ENCODE measurements around the gene DOCK9. TPM values are rescaled to one million over a fixed set of nuclear protein-coding genes. Genes with fewer than 3 reads are reported as not detected.
A peak's percentile ranks its signal among the peaks of the same experiment; 100 is the strongest.

DOCK9 gene
- total RNA-seq, 6 experiments from 2014 or later, result 21.8 to 30.5 (median 25.5) TPM

DNA sequence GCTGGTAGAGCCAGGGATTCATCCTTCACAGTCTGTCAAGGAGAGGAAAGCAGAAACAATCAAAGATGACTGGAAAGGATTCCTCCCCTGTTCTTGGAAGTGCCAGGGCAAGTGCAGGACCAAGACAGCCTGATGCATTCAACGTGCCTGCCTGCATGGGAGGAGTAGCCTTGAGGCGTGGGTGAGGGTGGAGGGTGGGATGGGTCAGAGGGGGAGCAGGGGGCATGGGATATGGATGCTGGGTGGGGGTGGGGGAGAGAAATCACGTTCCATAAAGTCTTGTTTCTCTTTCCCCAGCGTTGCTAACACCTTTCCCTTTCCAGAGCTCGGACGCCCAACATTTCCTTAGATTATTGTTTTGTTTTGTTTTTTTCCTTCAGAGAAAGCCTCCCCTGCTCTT lies 117.4 kb downstream of the DOCK9 start:
- no peaks in the 10 kb centered on the region for H3K27me3 Mint-ChIP-seq (ENCODE audit: insufficient read depth)
- no peaks in the 10 kb centered on the region for H3K9me3 Mint-ChIP-seq
- peaks cover 26% of the 10 kb centered on the region for H3K36me3 Mint-ChIP-seq (ENCODE audit: low read depth)
- no peaks in the 10 kb centered on the region for H3K4me1 Mint-ChIP-seq (ENCODE audit: low read depth)
- TF ChIP-seq CTCF (IDR thresholded peaks at IDR 0.05), result no peak
- H3K27ac Mint-ChIP-seq, result no peak overlapping the region
- H3K4me3 Mint-ChIP-seq, result no peak overlapping the region
- no peak for DNase-seq

DNA sequence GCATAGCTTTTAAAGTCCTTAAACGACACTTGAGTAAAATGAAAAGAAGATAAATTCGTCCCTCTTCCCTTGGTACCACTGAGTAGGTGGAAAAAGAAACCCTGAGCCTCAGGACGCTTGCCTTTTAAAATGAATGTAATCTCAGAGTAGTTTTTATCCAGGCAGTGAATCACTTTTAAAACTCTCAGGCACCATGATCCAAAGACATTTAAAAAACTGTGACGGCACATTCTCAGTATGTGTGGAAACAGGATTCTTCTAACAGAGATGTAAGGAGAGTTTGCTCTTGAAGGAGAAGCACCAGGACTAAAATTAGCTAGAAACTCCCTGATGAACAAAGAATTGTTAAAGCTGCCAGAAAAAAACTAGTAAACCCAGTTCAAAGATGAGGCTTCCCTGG lies 119.7 kb downstream of the DOCK9 start:
- H3K9me3 Mint-ChIP-seq, result no peaks in the 10 kb centered on the region
- peaks cover 10% of the 10 kb centered on the region for H3K4me1 Mint-ChIP-seq (ENCODE audit: low read depth)
- no peak for TF ChIP-seq CTCF (IDR thresholded peaks at IDR 0.05)
- no peak overlapping the region for H3K4me3 Mint-ChIP-seq
- no peak for DNase-seq
- H3K36me3 Mint-ChIP-seq (ENCODE audit: low read depth), result peaks cover 26% of the 10 kb centered on the region
- no peaks in the 10 kb centered on the region for H3K27me3 Mint-ChIP-seq (ENCODE audit: insufficient read depth)
- no peak overlapping the region for H3K27ac Mint-ChIP-seq

DNA sequence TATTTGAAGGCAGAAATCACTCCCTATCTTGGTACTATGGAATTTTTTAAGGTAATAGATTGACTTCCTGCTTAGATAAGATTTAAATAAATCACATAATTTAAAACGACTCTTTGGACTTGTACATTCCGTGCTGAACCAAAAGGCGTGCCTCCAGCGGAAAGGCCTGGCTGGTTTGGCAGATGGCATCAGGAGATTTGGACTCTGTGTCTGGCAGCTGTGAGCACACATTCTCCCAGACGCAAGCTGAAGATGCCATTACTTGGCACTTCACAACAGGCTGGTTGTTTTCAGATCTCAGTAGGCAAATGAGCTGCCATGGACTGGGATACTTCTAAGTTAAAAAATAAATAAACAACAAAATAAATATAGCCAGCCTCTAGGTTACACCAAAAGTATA lies 120.9 kb downstream of the DOCK9 start:
- peaks cover 11% of the 10 kb centered on the region for H3K4me1 Mint-ChIP-seq (ENCODE audit: low read depth)
- TF ChIP-seq CTCF (IDR thresholded peaks at IDR 0.05), result no peak
- no peak overlapping the region for H3K4me3 Mint-ChIP-seq
- H3K9me3 Mint-ChIP-seq, result no peaks in the 10 kb centered on the region
- H3K27me3 Mint-ChIP-seq (ENCODE audit: insufficient read depth), result no peaks in the 10 kb centered on the region
- H3K27ac Mint-ChIP-seq, result no peak overlapping the region
- H3K36me3 Mint-ChIP-seq (ENCODE audit: low read depth), result peaks cover 18% of the 10 kb centered on the region
- no peak for DNase-seq

DNA sequence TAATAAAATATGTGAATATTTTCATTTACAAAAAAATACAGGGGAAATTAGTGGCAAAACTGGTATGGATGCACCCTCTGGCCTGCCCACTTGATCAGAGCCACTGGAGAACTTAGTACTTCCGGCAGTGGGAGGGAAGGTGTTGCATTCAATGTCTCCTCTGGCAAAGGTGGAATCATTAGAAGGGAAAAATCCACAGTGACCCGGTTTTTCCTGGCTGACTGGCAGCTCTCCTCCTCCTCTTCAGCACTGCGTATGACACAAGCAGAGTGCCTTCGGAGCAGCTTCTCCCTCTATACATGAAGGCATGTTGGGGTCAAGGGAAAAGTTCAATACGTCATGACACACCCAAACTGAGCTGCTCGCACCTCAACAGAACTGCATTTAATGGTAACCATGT lies 123.4 kb downstream of the DOCK9 start:
- Mint-ChIP-seq H3K27me3 (ENCODE audit: insufficient read depth) (no peaks in the 10 kb centered on the region), H3K36me3 (ENCODE audit: low read depth) (0 out of 2 replicates have a peak, but pooled peaks cover 2% of the 10 kb centered on the region), H3K4me1 (ENCODE audit: low read depth) (peaks cover 11% of the 10 kb centered on the region), H3K9me3 (no peaks in the 10 kb centered on the region), H3K4me3 (no peak overlapping the region), H3K27ac (no peak overlapping the region)
- no peak for DNase-seq
- TF ChIP-seq CTCF (IDR thresholded peaks at IDR 0.05), result no peak

DNA sequence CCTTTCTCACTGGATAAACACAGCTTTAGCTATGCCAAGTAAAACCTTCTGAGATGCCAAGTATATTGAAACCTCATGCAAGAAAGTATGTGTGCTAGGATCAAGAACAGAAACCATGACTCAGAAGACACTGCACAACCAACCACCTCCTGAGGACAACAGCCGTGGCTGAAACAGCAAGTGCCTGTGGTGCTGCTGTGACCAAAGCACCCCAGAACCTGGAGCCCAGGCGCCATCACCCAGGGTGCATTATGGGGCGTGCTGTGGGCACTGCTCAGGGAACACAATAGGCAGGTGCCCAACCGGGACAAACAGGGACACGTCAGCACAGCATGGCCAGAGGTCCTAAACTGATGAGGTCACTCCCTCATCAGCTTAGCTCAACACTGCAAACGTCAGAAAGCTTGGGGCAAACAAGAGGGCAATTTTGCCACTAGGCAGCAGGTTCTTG lies 124.1 kb downstream of the DOCK9 start:
- Mint-ChIP-seq H3K4me1 (ENCODE audit: low read depth) (peaks cover 11% of the 10 kb centered on the region), H3K9me3 (no peaks in the 10 kb centered on the region), H3K27me3 (ENCODE audit: insufficient read depth) (no peaks in the 10 kb centered on the region), H3K27ac (peak overlapping the region; percentile 64), H3K4me3 (peak overlapping the region; percentile 57; the same call in 1 of the 2 replicates), H3K36me3 (ENCODE audit: low read depth) (no peaks in the 10 kb centered on the region)
- TF ChIP-seq CTCF (IDR thresholded peaks at IDR 0.05), result no peak
- DNase-seq, result peak; percentile 53

DNA sequence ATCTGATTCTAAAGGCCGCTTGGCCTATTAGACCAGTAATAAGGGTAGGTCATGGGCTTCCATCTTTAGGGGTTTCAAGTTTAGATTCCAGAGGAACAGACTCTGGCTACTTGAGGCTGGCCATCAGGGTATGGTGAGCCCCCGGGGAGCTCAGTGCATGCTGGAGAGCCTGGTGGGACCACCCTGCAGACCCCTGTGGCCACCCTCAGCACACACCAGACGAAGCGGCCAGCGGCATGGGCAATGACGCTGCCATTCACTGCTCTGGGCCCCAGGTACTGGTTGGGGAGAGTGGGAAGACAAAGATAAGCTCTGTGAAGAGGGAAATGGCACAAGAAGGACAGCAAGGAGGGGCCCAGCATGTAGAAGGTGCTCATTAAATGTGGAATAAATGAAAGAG lies 126.6 kb downstream of the DOCK9 start:
- Mint-ChIP-seq H3K4me3 (no peak overlapping the region), H3K36me3 (ENCODE audit: low read depth) (no peaks in the 10 kb centered on the region), H3K27me3 (ENCODE audit: insufficient read depth) (no peaks in the 10 kb centered on the region)

More for the DNA sequence above, 126.6 kb downstream of the DOCK9 start:
- DNase-seq, result no peak
- H3K9me3 Mint-ChIP-seq, result no peaks in the 10 kb centered on the region
- H3K4me1 Mint-ChIP-seq (ENCODE audit: low read depth), result peaks cover 11% of the 10 kb centered on the region
- H3K27ac Mint-ChIP-seq, result no peak overlapping the region
- no peak for TF ChIP-seq CTCF (IDR thresholded peaks at IDR 0.05)

Data from HFFc6 (cell line).